BE2C (cell line): ENCODE data around the gene ZFPM1.
A peak's percentile ranks its signal among the peaks of the same experiment; 100 is the strongest.

Source experiments
- DNase-seq: peaks from one replicate; pipeline ENCODE4 v3.0.0-alpha.2; 2020
- H3K27me3 ChIP-seq: fragments of 250-450 bp; sonication (Bioruptor Pico); 2 replicates; pipeline ENCODE4 v1.5.1; 2020; ENCODE audit warnings: mild to moderate bottlenecking
- H3K36me3 ChIP-seq: fragments of 250-450 bp; sonication (Bioruptor Pico); 2 replicates; pipeline ENCODE4 v1.5.1; 2020; ENCODE audit warnings: mild to moderate bottlenecking
- H3K4me1 ChIP-seq: fragments of 250-450 bp; sonication (Bioruptor Pico); 2 replicates; pipeline ENCODE4 v1.5.1; 2020
- H3K4me3 ChIP-seq: 2 replicates; pipeline ENCODE4 v1.5.1; 2011; ENCODE audit warnings: low read depth, low read length
- H3K9me3 ChIP-seq: fragments of 250-450 bp; sonication (Bioruptor Pico); 2 replicates; pipeline ENCODE4 v1.5.1; 2020
- TF ChIP-seq, protein P1 (sequence below): IDR thresholded peaks from 2 replicates; pipeline ENCODE4 v1.5.1; 2012; ENCODE audit warnings: mild to moderate bottlenecking, low read depth, low read length

The ZFPM1 gene

DNA sequence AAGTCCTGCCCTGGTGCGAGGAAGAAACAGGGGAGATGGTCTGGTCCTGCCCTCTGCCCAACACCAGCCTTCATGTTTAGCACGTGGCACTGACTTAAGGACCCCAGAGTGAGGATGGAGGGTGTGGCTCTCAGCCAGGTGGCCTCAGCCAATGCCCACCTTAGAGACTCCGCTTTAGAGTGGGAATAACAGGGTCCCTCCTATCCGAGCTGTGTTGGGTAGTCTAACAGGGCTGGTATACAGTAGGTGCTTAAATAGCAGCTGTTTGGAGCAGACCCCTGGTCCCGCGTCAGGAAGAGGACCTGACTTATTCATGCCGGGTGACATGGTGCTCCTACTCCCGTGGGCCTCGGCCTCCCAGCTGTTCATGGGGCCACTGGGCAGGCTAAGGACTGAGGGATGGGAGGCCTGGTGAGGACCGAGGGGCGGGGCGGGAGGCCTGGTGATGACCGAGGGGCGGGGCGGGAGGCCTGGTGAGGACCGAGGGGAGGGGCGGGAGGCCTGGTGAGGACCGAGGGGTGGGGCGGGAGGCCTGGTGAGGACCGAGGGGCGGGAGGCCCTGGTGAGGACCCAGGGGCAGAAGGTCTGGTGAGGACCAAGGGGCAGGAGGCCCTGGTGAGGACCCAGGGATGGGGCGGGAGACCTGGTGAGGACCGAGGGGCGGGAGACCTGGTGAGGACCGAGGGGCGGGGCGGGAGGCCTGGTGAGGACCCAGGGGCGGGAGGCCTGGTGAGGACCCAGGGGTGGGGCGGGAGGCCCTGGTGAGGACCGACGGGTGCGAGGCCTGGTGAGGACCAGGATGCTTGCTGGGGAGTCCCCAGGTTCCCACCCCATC lies 7.6 kb downstream of the ZFPM1 start:
- no peak for DNase-seq
- H3K4me1 ChIP-seq, result peaks cover 23% of the 10 kb centered on the region
- H3K27me3 ChIP-seq, result peaks cover 5% of the 10 kb centered on the region
- no peak overlapping the region for H3K4me3 ChIP-seq
- TF ChIP-seq, protein P1, sequence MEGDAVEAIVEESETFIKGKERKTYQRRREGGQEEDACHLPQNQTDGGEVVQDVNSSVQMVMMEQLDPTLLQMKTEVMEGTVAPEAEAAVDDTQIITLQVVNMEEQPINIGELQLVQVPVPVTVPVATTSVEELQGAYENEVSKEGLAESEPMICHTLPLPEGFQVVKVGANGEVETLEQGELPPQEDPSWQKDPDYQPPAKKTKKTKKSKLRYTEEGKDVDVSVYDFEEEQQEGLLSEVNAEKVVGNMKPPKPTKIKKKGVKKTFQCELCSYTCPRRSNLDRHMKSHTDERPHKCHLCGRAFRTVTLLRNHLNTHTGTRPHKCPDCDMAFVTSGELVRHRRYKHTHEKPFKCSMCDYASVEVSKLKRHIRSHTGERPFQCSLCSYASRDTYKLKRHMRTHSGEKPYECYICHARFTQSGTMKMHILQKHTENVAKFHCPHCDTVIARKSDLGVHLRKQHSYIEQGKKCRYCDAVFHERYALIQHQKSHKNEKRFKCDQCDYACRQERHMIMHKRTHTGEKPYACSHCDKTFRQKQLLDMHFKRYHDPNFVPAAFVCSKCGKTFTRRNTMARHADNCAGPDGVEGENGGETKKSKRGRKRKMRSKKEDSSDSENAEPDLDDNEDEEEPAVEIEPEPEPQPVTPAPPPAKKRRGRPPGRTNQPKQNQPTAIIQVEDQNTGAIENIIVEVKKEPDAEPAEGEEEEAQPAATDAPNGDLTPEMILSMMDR, result no peak
- no peaks in the 10 kb centered on the region for H3K36me3 ChIP-seq
- H3K9me3 ChIP-seq, result no peaks in the 10 kb centered on the region

DNA sequence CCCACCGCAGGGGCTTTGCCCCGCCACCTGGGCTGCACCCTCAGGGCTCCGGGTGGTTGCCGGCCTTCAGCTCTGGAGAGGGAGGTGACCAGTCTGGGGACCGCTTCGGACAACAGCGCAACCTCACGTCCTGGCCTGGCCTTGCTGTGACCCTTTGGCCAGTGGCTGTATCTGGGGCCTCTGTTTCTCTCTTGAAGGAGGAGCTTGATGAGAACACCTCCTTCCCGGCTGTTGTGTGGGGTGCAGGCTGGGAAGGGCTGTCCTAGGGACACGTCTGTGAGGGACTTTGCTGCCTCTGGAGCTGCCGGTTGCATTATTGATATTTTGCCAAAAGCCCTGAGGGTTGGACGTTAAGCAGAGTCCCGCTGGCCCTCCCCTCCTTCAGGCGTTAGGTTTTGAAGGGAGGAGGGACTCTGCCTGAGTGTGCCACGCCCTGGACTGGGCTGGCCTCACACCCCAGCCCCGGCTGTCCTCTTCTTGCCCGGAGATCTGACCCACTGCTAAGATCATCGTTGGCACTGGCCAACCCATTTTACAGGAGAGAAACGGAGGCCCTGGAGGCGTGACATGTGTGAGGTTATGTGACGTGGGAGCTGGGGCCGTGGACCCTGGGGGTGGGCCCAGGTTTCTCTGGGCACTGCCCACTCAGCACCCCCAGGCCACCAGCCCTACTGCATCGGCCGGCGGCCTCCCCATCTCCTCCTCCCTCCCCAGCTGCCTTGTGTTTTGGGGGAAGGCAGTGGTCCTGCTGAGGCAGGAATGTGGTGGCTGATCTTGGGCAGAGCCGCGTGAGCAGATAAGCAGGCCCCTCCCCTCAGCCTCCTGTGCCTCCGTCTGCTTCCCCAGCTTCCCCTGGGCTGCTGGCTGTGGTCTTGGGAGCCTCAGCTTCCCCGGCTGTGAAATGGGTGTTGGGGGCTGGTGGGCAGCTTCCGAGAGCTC lies 8.5 kb downstream of the ZFPM1 start:
- peaks cover 26% of the 10 kb centered on the region for H3K4me1 ChIP-seq
- TF ChIP-seq, protein P1, result no peak
- no peaks in the 10 kb centered on the region for H3K9me3 ChIP-seq
- no peaks in the 10 kb centered on the region for H3K27me3 ChIP-seq
- no peak for DNase-seq
- H3K4me3 ChIP-seq, result no peak overlapping the region
- H3K36me3 ChIP-seq, result no peaks in the 10 kb centered on the region

DNA sequence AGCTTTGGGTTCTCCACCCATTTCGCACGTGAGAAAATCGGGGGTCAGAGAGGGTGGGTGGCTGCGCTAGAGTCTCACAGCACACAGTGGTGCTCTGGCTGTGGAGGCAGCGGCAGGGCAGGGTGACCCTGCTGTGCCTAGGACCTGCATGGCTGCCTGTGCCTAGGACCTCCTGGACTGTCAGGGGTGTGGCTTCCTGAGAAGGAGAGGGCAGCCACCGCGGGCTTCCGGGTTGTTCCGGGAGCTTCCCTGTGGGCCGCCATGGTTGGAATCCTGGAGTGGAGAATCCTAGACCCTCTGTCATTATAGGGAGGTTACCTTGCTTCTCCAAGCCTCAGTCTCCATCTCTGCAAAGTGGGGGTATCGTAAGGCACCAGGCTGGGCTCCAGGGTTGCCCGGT lies 9.3 kb downstream of the ZFPM1 start:
- peaks cover 26% of the 10 kb centered on the region for H3K4me1 ChIP-seq
- TF ChIP-seq, protein P1, result no peak
- no peaks in the 10 kb centered on the region for H3K27me3 ChIP-seq
- H3K36me3 ChIP-seq, result no peaks in the 10 kb centered on the region
- DNase-seq, result no peak
- H3K4me3 ChIP-seq, result no peak overlapping the region
- no peaks in the 10 kb centered on the region for H3K9me3 ChIP-seq

DNA sequence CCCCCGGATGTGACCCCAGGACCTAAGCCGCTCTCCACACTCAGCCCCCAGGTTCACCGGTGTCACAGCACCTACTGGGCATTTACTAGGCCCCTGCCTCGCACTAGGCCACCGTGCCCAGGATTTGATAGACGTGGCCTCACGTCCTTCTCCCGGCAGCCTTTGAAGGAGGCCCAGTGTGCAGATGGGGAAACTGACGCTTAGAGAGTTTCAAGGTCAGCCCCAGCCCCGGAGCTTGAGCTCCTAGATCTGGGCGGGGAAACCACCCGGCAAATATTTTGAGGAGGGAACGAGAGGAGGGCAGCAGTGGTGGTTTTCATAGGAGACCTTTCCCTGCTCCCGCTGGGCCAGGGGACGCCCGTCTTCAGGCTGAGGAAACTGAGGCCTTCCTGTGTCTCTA lies 10.3 kb downstream of the ZFPM1 start:
- no peaks in the 10 kb centered on the region for H3K27me3 ChIP-seq
- no peak for DNase-seq
- TF ChIP-seq, protein P1, result no peak
- peaks cover 26% of the 10 kb centered on the region for H3K4me1 ChIP-seq
- no peaks in the 10 kb centered on the region for H3K9me3 ChIP-seq
- H3K36me3 ChIP-seq, result no peaks in the 10 kb centered on the region
- no peak overlapping the region for H3K4me3 ChIP-seq

DNA sequence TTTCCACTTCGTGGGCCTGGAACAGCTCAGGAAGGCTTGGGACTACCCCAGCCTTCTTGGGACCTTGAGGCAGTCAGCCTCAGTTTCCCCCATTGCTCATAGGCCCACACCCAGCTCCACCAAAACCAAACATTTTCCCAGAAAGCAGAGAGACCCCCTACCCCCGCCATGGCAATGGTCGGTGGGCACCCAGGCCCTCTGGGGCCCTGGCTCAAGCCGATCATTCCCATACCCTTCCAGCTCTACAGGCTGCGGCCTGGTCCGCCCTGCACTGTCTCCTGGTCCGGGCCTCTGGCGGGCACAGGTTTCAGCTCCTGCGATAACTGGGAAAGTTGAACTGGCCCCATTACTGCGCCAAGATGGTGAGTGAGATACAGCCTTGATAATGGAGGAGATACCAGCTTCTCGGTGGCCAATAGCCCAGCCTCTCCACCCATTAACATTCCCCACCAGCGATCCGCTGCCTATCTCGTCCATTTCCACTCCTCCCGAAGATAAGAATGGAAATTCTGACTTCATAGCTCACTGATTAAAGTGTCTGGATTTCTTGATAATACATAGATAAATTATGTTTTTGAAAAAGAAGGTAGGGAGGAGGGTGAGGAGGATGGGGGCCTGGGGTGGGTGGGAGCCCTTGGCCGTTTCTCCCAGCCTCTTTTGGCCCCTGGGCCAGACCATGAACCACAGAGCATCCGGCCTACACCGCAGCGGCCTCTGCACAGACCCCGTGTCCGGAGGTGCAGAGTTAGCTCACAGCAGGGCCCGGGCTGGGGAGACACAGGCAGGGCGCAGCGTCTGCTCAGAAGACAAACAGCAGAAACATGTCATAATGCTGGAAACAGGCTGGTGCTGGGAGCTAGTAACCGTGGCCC lies 11.6 kb downstream of the ZFPM1 start:
- H3K36me3 ChIP-seq, result no peaks in the 10 kb centered on the region
- H3K9me3 ChIP-seq, result no peaks in the 10 kb centered on the region
- no peaks in the 10 kb centered on the region for H3K27me3 ChIP-seq
- peaks cover 29% of the 10 kb centered on the region for H3K4me1 ChIP-seq
- peak; percentile 82 for DNase-seq
- no peak overlapping the region for H3K4me3 ChIP-seq
- TF ChIP-seq, protein P1, result no peak
